Measurements from ENCODE around the gene GOLGA6L24. TPM values are rescaled to one million over a fixed set of nuclear protein-coding genes. Genes with fewer than 3 reads are reported as not detected.
"Not testable (repeated sequence)": the region's sequence is repeated elsewhere in the genome, so short reads cannot be mapped to it uniquely, and the experiment has no call there.

The GOLGA6L24 gene
- total RNA-seq, 2 experiments from 2014 or later = not detected

DNA sequence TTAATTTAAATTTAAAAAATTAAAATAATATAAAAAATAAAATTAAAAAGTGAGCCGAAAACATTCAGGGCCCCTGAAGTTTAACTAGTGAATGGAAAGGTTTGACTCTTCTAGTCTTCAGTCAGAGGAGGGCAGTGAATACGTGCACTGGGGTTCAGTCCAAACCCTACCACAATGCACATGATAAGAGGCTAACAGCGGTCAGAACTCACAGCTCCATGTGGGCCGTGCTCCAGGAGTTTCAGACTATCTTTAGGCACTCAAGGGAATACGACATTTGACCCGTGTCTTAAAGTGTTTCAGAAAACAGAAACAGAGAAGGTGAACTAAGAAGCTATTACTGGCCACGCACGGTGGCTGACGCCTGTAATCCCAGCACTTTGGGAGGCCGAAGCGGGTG is 47.4 kb downstream of the GOLGA6L24 start:
- H3K4me3 Mint-ChIP-seq; DNase-seq; CTCF ChIA-PET; H3K4me1 Mint-ChIP-seq (ENCODE audit: low read depth); H3K27me3 Mint-ChIP-seq; intact Hi-C loops (cut with micrococcal nuclease); H3K27ac Mint-ChIP-seq; POLR2A ChIA-PET: not testable (repeated sequence)
- Mint-ChIP-seq H3K36me3 (peaks cover 38% of the 10 kb centered on the region), H3K9me3 (peaks cover 12% of the 10 kb centered on the region)

DNA sequence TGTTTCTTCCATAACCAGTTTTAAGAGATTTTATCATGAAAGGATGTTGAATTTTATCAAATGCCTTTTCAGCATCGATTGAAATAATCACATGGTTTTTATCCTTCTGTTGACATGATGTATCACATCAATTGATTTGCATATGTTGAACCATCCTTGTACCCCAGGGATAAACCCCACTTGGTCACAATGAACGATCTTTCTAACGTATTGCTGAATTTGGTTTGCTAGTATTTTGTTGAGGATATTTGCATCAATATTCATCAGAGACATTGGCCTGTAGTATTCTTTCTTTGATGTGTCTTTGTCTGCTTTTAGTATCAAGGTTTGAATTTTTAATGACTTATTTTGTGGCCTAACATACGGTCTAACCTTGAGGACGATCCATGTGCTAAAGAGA is 49.2 kb downstream of the GOLGA6L24 start:
- intact Hi-C loops (cut with micrococcal nuclease); H3K4me3 Mint-ChIP-seq; H3K27ac Mint-ChIP-seq; DNase-seq; H3K27me3 Mint-ChIP-seq; H3K4me1 Mint-ChIP-seq (ENCODE audit: low read depth); CTCF ChIA-PET; POLR2A ChIA-PET: not testable (repeated sequence)
- peaks cover 12% of the 10 kb centered on the region for H3K9me3 Mint-ChIP-seq
- H3K36me3 Mint-ChIP-seq = peaks cover 29% of the 10 kb centered on the region

Other genes with a start within 250 kb of the GOLGA6L24 start
- gene HERC2, start 35.9 kb downstream of the GOLGA6L24 start, total RNA-seq = 10 to 100 TPM; 30.4 to 33.7 TPM
- not detected for gene GOLGA8F, start 20.6 kb upstream of the GOLGA6L24 start, total RNA-seq
- not detected for gene GOLGA8G, start 174.9 kb upstream of the GOLGA6L24 start, total RNA-seq
- not detected for gene GOLGA6L25, start 195.5 kb upstream of the GOLGA6L24 start, total RNA-seq

Measured in activated CD4-positive, alpha-beta memory T cell treated with anti-CD3 and anti-CD28 coated beads for 36 hours (primary cell).